Neuronal stem cell (in vitro differentiated cells): ENCODE data around the gene TFB2M.

Experiments
- DNase-seq: peaks from one replicate; pipeline ENCODE4 v3.0.0-alpha.2; 2013; ENCODE audit warnings: low spot score
- H2AFZ ChIP-seq: one replicate; pipeline ENCODE4 v1.6.1; 2013; ENCODE audit warnings: mild to moderate bottlenecking, low read length, inconsistent platforms
- H2AK5ac ChIP-seq: 2 replicates; pipeline ENCODE4 v1.6.1; 2013; ENCODE audit warnings: low read depth, mild to moderate bottlenecking, inconsistent platforms, low read length, moderate library complexity, mixed read lengths
- H2BK120ac ChIP-seq: 2 replicates; pipeline ENCODE4 v1.6.1; 2013; ENCODE audit warnings: low read depth, mild to moderate bottlenecking, inconsistent platforms, low read length, moderate library complexity, mixed read lengths
- H2BK12ac ChIP-seq: one replicate; pipeline ENCODE4 v1.6.1; 2013; ENCODE audit warnings: low read length, inconsistent platforms
- H2BK15ac ChIP-seq: 2 replicates; pipeline ENCODE4 v1.6.1; 2013; ENCODE audit warnings: mild to moderate bottlenecking, low read length, inconsistent platforms, mixed read lengths
- H2BK5ac ChIP-seq: one replicate; pipeline ENCODE4 v1.6.1; 2013; ENCODE audit warnings: inconsistent platforms, mild to moderate bottlenecking, low read length, moderate library complexity
- H3K14ac ChIP-seq: one replicate; pipeline ENCODE4 v1.6.1; 2013; ENCODE audit warnings: low read length, inconsistent platforms
- H3K18ac ChIP-seq: 2 replicates; pipeline ENCODE4 v1.6.1; 2013; ENCODE audit warnings: low read length, inconsistent platforms
- H3K23ac ChIP-seq: 2 replicates; pipeline ENCODE4 v1.6.1; 2013; ENCODE audit warnings: low read depth, mild to moderate bottlenecking, mixed read lengths, low read length, inconsistent platforms; ENCODE audit not compliant: poor library complexity
- H3K27ac ChIP-seq: replicated peaks from 3 replicates; pipeline ENCODE4 v1.5.1; 2013; ENCODE audit warnings: low read length, inconsistent platforms
- H3K27me3 ChIP-seq, 3 experiments: 2 replicates each; pipeline ENCODE4 v1.6.1; 2013; ENCODE audit warnings: low read length in 3 of 3, mild to moderate bottlenecking in 2 of 3, inconsistent platforms in 1 of 3, low read depth in 1 of 3, mixed read lengths in 1 of 3, moderate library complexity in 1 of 3; ENCODE audit not compliant: control insufficient read depth in 3 of 3, insufficient read depth in 3 of 3
- H3K36me3 ChIP-seq, 2 donors: replicated peaks in 1 of 2; 2 replicates each; pipeline ENCODE4 v1.6.1; 2013; ENCODE audit warnings: low read length in 2 of 2; ENCODE audit not compliant: control insufficient read depth in 2 of 2, insufficient read depth in 2 of 2
- H3K4ac ChIP-seq: 2 replicates; pipeline ENCODE4 v1.6.1; 2013; ENCODE audit warnings: inconsistent platforms, mild to moderate bottlenecking, low read length, moderate library complexity
- H3K4me1 ChIP-seq, 2 donors: 1 replicate in 1 of 2; 2 replicates in 1 of 2; pipeline ENCODE4 v1.6.1; 2013; ENCODE audit warnings: low read length in 2 of 2, low read depth in 1 of 2; ENCODE audit not compliant: control insufficient read depth in 2 of 2, insufficient read depth in 1 of 2
- H3K4me2 ChIP-seq: one replicate; pipeline ENCODE4 v1.6.1; 2013; ENCODE audit warnings: mild to moderate bottlenecking, low read length, inconsistent platforms; ENCODE audit not compliant: insufficient read depth, poor library complexity, severe bottlenecking
- H3K4me3 ChIP-seq, 2 donors: 2 replicates each; pipeline ENCODE4 v1.5.1; 2013; ENCODE audit warnings: low read length in 2 of 2, mild to moderate bottlenecking in 2 of 2, inconsistent platforms in 1 of 2, moderate library complexity in 1 of 2
- H3K79me1 ChIP-seq: one replicate; pipeline ENCODE4 v1.6.1; 2013; ENCODE audit warnings: low read depth, mild to moderate bottlenecking, inconsistent platforms, low read length, moderate library complexity
- H3K9ac ChIP-seq: one replicate; pipeline ENCODE4 v1.6.1; 2013; ENCODE audit warnings: mild to moderate bottlenecking, low read depth, low read length, inconsistent platforms; ENCODE audit not compliant: poor library complexity
- H3K9me3 ChIP-seq, 2 donors: replicated peaks in 1 of 2; 2 replicates each; pipeline versions ENCODE3 to v1.6.1; 2013; ENCODE audit warnings: low read length in 2 of 2, mild to moderate bottlenecking in 2 of 2, inconsistent platforms in 1 of 2, low read depth in 1 of 2, mixed read lengths in 1 of 2, moderate library complexity in 1 of 2; ENCODE audit not compliant: control insufficient read depth in 2 of 2, insufficient read depth in 1 of 2
- H4K8ac ChIP-seq: one replicate; pipeline ENCODE4 v1.6.1; 2013; ENCODE audit warnings: low read depth, mild to moderate bottlenecking, inconsistent platforms, low read length, moderate library complexity
- H4K91ac ChIP-seq: one replicate; pipeline ENCODE4 v1.6.1; 2013; ENCODE audit warnings: low read length, low read depth, mild to moderate bottlenecking, inconsistent platforms; ENCODE audit not compliant: poor library complexity
- WGBS, 2 donors: extraction: QIAGEN DNeasy Blood & Tissue Kit; methylation state at CpG; one replicate each; pipeline ENCODE4 v1.1.7; 2013; ENCODE audit warnings: missing lambda C conversion rate in 2 of 2, mixed read lengths in 1 of 2; ENCODE audit not compliant: insufficient read length in 2 of 2, insufficient replicate concordance in 1 of 2; ENCODE audit errors: extremely low coverage in 2 of 2; 5-methylcytosine and 5-hydroxymethylcytosine counted together

TFB2M gene

DNA sequence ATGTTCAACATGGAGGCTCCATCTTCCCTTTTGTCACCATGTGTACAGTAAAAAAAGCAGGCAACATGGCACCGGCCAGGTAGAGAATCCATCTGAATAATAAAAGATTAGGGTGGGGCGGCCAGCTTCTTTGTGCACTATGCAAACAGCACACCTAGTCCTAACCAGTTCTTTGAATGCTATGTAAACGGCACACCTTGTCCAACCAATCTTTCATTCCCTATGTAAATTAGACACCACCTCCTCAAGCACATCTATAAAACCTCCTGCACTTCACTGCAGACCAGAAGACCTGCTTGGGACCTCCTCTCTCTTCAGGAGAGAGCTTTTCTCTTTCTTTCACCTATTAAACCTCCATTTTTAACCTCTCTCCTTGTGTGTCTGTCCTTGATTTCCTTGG is 28.2 kb downstream of the TFB2M start:
- no peak overlapping the region for H2BK120ac ChIP-seq
- H2BK15ac ChIP-seq, result no peak overlapping the region
- no peaks in the 10 kb centered on the region for H3K9me3 ChIP-seq
- WGBS, 2 donors, result no CpG with 5 or more reads among the region's 3 CpGs
- H3K4me2 ChIP-seq, result no peak overlapping the region
- no peaks in the 10 kb centered on the region for H3K27me3 ChIP-seq
- H3K4ac ChIP-seq, result no peak overlapping the region
- no peak overlapping the region for H3K18ac ChIP-seq
- H3K36me3 ChIP-seq, result peaks cover 6 to 27% of the 10 kb centered on the region in 2 donors
- no peak overlapping the region for H2BK5ac ChIP-seq
- H3K27ac ChIP-seq, result no peak overlapping the region
- no peak overlapping the region for H4K91ac ChIP-seq
- no peak overlapping the region for H3K4me3 ChIP-seq
- H3K9ac ChIP-seq, result no peak overlapping the region
- no peaks in the 10 kb centered on the region for H3K79me1 ChIP-seq
- H2AFZ ChIP-seq, result no peak overlapping the region
- no peak overlapping the region for H3K14ac ChIP-seq
- DNase-seq, result no peak
- H3K4me1 ChIP-seq, result no peaks in the 10 kb centered on the region
- no peak overlapping the region for H2AK5ac ChIP-seq
- H4K8ac ChIP-seq, result no peak overlapping the region
- no peak overlapping the region for H2BK12ac ChIP-seq
- H3K23ac ChIP-seq, result no peak overlapping the region

DNA sequence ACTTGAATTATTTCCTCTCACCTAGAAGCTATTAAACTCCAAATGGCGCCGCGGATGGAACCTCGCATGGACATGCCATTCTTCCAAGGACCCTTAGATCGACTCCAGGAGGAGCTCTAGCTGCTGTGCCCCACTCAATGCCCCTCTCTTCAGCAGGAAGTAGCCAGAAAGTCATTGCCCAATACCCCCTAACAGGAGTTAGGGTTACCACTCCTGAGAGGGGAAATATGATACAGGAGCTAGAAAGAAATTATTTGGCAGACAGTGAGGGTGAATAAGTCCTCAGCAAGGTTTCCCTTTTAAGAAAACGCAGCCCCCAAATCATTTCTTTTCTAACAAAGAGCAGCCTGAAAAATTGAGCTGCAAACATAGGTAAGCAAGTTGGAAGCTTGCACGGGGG is 28.6 kb downstream of the TFB2M start:
- Histone ChIP-seq H3K79me1 (no peaks in the 10 kb centered on the region), H3K9me3 (no peaks in the 10 kb centered on the region), H2BK12ac (no peak overlapping the region), H3K14ac (no peak overlapping the region), H2BK120ac (no peak overlapping the region), H3K36me3 (peaks cover 6 to 22% of the 10 kb centered on the region in 2 donors), H2AK5ac (no peak overlapping the region), H3K4me2 (no peak overlapping the region), H4K8ac (no peak overlapping the region), H3K23ac (no peak overlapping the region), H4K91ac (no peak overlapping the region), H2BK5ac (no peak overlapping the region), H3K27ac (no peak overlapping the region), H3K9ac (no peak overlapping the region), H2BK15ac (no peak overlapping the region), H3K27me3 (no peaks in the 10 kb centered on the region), H2AFZ (no peak overlapping the region), H3K4ac (no peak overlapping the region), H3K18ac (no peak overlapping the region), H3K4me1 (no peaks in the 10 kb centered on the region), H3K4me3 (no peak overlapping the region)
- no peak for DNase-seq
- no CpG with 5 or more reads among the region's 7 CpGs for WGBS, 2 donors

DNA sequence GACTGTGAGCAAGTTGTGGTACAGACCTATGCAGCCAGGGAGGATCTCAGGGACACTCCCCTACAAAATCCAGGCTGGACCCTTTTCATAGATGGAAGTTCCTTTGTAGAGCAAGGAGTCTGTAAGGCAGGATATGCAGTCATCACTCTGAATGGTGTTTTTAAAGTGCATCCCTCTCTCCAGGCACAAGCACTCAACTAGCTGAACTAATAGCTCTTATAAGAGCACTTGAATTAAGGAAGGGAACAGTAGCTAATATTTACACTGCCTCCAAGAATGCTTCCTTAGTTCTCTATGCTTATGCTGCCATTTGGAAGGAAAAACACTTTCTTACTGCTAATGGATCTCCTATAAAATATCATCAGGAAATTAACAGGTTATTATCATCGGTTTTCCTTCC is 31.9 kb downstream of the TFB2M start:
- WGBS, 2 donors, result no CpG with 5 or more reads among the region's 1 CpG

DNA sequence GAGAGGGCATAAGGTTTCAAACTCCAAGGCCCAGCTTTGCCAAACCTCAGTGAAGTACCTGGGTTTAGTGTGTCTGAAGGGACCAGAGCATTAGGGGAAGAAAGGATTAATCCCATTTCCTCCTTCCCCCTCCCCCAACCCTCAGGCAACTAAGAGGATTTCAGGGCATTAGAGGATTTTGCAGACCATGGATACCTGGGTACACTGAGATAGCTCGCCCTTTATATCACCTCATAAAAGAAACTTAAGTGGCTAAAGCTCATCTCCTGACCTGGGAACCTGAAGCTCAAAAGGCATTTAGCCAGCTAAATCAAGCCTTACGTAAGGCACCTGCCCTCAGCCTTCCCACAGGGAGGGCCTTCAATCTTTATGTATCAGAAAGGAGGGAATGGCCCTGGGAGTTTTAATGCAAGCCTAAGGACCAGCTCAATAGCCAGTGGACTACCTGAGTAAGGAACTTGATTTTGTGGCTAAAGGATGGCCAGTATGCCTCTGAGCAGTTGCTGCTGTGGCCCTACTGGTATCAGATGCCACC is 32.6 kb downstream of the TFB2M start:
- Histone ChIP-seq H4K91ac (no peak overlapping the region), H3K4me1 (no peaks in the 10 kb centered on the region), H3K27ac (no peak overlapping the region), H2BK120ac (no peak overlapping the region), H3K9ac (no peak overlapping the region), H3K9me3 (peaks cover 8 to 21% of the 10 kb centered on the region in 2 donors), H3K79me1 (no peaks in the 10 kb centered on the region), H2AFZ (no peak overlapping the region), H3K18ac (no peak overlapping the region), H3K4me3 (no peak overlapping the region), H4K8ac (no peak overlapping the region), H3K14ac (no peak overlapping the region), H3K23ac (no peak overlapping the region), H3K4ac (no peak overlapping the region), H2BK5ac (no peak overlapping the region), H2AK5ac (no peak overlapping the region), H3K36me3 (no peaks in the 10 kb centered on the region), H3K4me2 (no peak overlapping the region), H3K27me3 (no peaks in the 10 kb centered on the region), H2BK12ac (no peak overlapping the region), H2BK15ac (no peak overlapping the region)
- DNase-seq, result no peak
- WGBS, 2 donors, result no CpG with 5 or more reads among the region's 2 CpGs

More for the DNA sequence above, 31.9 kb downstream of the TFB2M start:
- H3K79me1 ChIP-seq, result no peaks in the 10 kb centered on the region
- H3K4ac ChIP-seq, result no peak overlapping the region
- no peak overlapping the region for H3K18ac ChIP-seq
- H2AFZ ChIP-seq, result no peak overlapping the region
- no peak overlapping the region for H2AK5ac ChIP-seq
- no peak overlapping the region for H3K9ac ChIP-seq
- H3K14ac ChIP-seq, result no peak overlapping the region
- H3K36me3 ChIP-seq, result no peaks in the 10 kb centered on the region
- H2BK15ac ChIP-seq, result no peak overlapping the region
- no peak overlapping the region for H3K4me2 ChIP-seq
- no peak overlapping the region for H3K23ac ChIP-seq
- no peak overlapping the region for H2BK120ac ChIP-seq
- no peaks in the 10 kb centered on the region for H3K4me1 ChIP-seq
- no peak for DNase-seq
- H3K9me3 ChIP-seq, result peaks cover 8 to 21% of the 10 kb centered on the region in 2 donors
- no peak overlapping the region for H4K8ac ChIP-seq
- H2BK12ac ChIP-seq, result no peak overlapping the region
- no peak overlapping the region for H3K4me3 ChIP-seq
- H4K91ac ChIP-seq, result no peak overlapping the region
- no peak overlapping the region for H3K27ac ChIP-seq
- H3K27me3 ChIP-seq, result no peaks in the 10 kb centered on the region
- no peak overlapping the region for H2BK5ac ChIP-seq
